Measurements from ENCODE around the gene PTH2.
"Not testable (repeated sequence)": the region's sequence is repeated elsewhere in the genome, so short reads cannot be mapped to it uniquely, and the experiment has no call there.

The PTH2 gene

GRCh38 chr19:49374665-49375434 lies 48.4 kb downstream of the PTH2 start:
- no peak for ATAC-seq

DNA sequence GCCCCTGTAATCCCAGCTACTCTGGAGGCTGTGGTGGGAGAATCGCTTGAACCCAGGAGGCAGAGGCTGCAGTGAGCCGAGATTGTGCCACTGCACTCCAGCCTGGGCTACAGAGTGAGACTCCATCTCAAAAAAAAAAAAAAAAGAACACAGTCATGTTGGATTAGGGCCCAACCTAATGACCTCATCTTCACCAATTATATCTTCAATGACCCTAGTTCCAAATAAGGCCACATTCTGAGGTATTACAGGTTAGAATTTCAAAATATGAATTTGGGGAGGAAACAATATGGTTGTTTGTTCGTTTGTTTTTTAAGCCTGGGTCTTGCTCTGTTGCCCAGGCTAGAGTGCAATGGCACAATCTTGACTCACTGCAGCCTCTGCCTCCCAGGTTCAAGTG lies 50.1 kb downstream of the PTH2 start:
- not testable (repeated sequence) for ATAC-seq

All from activated CD4-positive, CD25-positive, alpha-beta regulatory T cell treated with anti-CD3 and anti-CD28 coated beads, Interleukin-2, amount 50 U/mL, for 24 hours (primary cell).